Measurements from ENCODE around the gene GFI1B. TPM values are rescaled to one million over a fixed set of nuclear protein-coding genes. Genes with fewer than 3 reads are reported as not detected.

The GFI1B gene
- polyA plus RNA-seq, 1 donor from 2014 or later = not detected

DNA sequence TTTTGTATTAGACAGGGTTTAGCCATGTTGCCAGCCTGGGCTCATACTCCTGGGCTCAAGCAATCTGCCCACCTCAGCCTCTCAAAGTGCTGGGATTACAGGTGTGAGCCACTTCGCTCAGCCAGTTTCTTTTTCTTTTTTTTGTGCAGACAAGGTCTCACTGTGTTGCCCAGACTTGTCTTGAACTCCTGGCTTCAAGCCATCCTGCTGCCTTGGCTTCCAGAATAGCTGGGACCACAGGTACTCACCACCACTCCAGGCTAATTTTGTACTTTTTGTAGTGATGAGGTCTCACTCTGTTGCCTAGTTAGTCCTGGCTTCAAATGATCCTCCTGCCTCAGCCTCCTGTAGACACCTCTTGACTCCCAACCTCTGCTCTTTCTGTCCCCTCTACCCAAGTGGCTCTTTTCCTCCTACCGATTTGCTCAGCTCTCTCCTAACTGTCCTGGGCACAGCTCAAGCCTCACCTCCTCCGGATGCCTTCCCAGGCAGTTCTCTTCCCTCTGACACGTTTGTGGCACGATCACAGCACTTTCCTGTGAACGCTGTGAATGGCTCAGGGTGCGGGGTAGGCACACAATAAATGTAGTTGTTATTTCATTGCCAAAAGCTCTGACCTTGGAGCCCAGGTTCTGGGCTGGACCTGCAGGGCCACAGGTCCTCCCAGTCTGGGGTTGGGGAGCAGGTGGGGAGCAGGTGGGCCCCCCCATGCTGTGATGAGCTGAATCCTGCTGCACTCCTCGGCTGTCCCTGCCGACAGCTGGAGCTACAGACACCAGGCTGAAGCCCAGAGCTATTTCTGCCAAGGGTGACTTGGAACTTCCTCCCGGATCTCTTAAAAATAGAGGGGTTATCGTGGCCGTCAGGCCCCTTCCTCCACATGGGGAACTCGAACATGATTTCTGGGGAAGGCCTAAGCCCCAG lies 23.9 kb downstream of the GFI1B start:
- Histone ChIP-seq H4K20me1 (ENCODE audit: insufficient read depth) (no peaks in the 10 kb centered on the region), H3K4me2 (ENCODE audit: low read length) (no peak overlapping the region), H3K9ac (ENCODE audit: low read length) (no peak overlapping the region), H3K27ac (ENCODE audit: low read length) (no peak overlapping the region), H3F3A (ENCODE audit: insufficient read depth, low read length, poor library complexity, severe bottlenecking) (no peaks in the 10 kb centered on the region), H3K36me3 (ENCODE audit: insufficient read depth, low read length) (no peaks in the 10 kb centered on the region), H3K4me3 (ENCODE audit: low read length) (no peak overlapping the region), H3K9me2 (ENCODE audit: insufficient read depth, low read length) (no peaks in the 10 kb centered on the region), H3K9me3 (ENCODE audit: low read length) (no peaks in the 10 kb centered on the region), H3K27me3 (ENCODE audit: insufficient read depth, low read depth, low read length) (no peaks in the 10 kb centered on the region), H3K79me2 (replicated peaks; ENCODE audit: insufficient read depth, low read length) (no peaks in the 10 kb centered on the region), H2AFZ (ENCODE audit: low read depth, low read length) (no peak overlapping the region)
- TF ChIP-seq MXI1 (conservative IDR thresholded peaks at IDR 0.05; ENCODE audit: poor library complexity, severe bottlenecking) = no peak
- TF ChIP-seq, protein P1, sequence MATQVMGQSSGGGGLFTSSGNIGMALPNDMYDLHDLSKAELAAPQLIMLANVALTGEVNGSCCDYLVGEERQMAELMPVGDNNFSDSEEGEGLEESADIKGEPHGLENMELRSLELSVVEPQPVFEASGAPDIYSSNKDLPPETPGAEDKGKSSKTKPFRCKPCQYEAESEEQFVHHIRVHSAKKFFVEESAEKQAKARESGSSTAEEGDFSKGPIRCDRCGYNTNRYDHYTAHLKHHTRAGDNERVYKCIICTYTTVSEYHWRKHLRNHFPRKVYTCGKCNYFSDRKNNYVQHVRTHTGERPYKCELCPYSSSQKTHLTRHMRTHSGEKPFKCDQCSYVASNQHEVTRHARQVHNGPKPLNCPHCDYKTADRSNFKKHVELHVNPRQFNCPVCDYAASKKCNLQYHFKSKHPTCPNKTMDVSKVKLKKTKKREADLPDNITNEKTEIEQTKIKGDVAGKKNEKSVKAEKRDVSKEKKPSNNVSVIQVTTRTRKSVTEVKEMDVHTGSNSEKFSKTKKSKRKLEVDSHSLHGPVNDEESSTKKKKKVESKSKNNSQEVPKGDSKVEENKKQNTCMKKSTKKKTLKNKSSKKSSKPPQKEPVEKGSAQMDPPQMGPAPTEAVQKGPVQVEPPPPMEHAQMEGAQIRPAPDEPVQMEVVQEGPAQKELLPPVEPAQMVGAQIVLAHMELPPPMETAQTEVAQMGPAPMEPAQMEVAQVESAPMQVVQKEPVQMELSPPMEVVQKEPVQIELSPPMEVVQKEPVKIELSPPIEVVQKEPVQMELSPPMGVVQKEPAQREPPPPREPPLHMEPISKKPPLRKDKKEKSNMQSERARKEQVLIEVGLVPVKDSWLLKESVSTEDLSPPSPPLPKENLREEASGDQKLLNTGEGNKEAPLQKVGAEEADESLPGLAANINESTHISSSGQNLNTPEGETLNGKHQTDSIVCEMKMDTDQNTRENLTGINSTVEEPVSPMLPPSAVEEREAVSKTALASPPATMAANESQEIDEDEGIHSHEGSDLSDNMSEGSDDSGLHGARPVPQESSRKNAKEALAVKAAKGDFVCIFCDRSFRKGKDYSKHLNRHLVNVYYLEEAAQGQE (IDR thresholded peaks at IDR 0.05; ENCODE audit: borderline replicate concordance) = no peak
- no peak for TF ChIP-seq EP300 (conservative IDR thresholded peaks at IDR 0.05; ENCODE audit: poor library complexity, severe bottlenecking)
- TF ChIP-seq, protein P2, sequence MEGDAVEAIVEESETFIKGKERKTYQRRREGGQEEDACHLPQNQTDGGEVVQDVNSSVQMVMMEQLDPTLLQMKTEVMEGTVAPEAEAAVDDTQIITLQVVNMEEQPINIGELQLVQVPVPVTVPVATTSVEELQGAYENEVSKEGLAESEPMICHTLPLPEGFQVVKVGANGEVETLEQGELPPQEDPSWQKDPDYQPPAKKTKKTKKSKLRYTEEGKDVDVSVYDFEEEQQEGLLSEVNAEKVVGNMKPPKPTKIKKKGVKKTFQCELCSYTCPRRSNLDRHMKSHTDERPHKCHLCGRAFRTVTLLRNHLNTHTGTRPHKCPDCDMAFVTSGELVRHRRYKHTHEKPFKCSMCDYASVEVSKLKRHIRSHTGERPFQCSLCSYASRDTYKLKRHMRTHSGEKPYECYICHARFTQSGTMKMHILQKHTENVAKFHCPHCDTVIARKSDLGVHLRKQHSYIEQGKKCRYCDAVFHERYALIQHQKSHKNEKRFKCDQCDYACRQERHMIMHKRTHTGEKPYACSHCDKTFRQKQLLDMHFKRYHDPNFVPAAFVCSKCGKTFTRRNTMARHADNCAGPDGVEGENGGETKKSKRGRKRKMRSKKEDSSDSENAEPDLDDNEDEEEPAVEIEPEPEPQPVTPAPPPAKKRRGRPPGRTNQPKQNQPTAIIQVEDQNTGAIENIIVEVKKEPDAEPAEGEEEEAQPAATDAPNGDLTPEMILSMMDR (IDR thresholded peaks at IDR 0.05; ENCODE audit: poor library complexity, severe bottlenecking) = no peak
- no peak for TF ChIP-seq SMC3 (conservative IDR thresholded peaks at IDR 0.05; ENCODE audit: poor library complexity)
- TF ChIP-seq TAF1 (IDR thresholded peaks at IDR 0.05; ENCODE audit: low read depth) = no peak
- no peak for TF ChIP-seq POLR2AphosphoS5 (IDR thresholded peaks at IDR 0.05)
- no peak for TF ChIP-seq RAD21 (conservative IDR thresholded peaks at IDR 0.05)
- no peak for TF ChIP-seq EZH2 (IDR thresholded peaks at IDR 0.05; ENCODE audit: borderline replicate concordance, insufficient read depth, low read length, poor library complexity, severe bottlenecking)

DNA sequence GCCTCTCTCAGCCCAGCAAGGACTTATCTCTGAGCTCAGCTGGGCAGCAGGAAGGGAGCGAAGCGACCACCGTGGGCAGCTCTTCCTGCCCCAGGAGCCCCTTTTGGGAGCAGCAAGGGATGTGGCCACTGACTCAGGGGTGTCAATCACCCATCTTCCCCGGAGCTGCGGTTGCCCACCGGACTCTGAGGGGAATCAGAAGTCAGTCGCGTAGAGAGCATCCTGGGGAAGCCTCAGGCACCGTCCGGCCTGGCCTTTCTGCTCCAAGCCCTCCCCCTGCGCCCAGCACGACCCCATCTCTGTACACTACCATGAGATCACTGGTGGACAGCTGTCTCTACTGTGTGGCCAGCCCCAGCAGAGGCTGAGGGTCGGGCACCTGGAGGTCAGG lies 24.6 kb downstream of the GFI1B start:
- Histone ChIP-seq H3F3A (ENCODE audit: insufficient read depth, low read length, poor library complexity, severe bottlenecking) (no peaks in the 10 kb centered on the region), H3K9me2 (ENCODE audit: insufficient read depth, low read length) (no peaks in the 10 kb centered on the region), H4K20me1 (ENCODE audit: insufficient read depth) (no peaks in the 10 kb centered on the region), H2AFZ (ENCODE audit: low read depth, low read length) (no peak overlapping the region), H3K4me2 (ENCODE audit: low read length) (no peak overlapping the region), H3K79me2 (replicated peaks; ENCODE audit: insufficient read depth, low read length) (no peaks in the 10 kb centered on the region), H3K9me3 (ENCODE audit: low read length) (no peaks in the 10 kb centered on the region), H3K4me3 (ENCODE audit: low read length) (no peak overlapping the region), H3K27ac (ENCODE audit: low read length) (no peak overlapping the region), H3K27me3 (ENCODE audit: insufficient read depth, low read depth, low read length) (no peaks in the 10 kb centered on the region), H3K36me3 (ENCODE audit: insufficient read depth, low read length) (no peaks in the 10 kb centered on the region), H3K9ac (ENCODE audit: low read length) (no peak overlapping the region)
- TF ChIP-seq EZH2 (IDR thresholded peaks at IDR 0.05; ENCODE audit: borderline replicate concordance, insufficient read depth, low read length, poor library complexity, severe bottlenecking) (no peak), RAD21 (conservative IDR thresholded peaks at IDR 0.05) (no peak), POLR2AphosphoS5 (IDR thresholded peaks at IDR 0.05) (no peak), EP300 (conservative IDR thresholded peaks at IDR 0.05; ENCODE audit: poor library complexity, severe bottlenecking) (no peak), TAF1 (IDR thresholded peaks at IDR 0.05; ENCODE audit: low read depth) (no peak), MXI1 (conservative IDR thresholded peaks at IDR 0.05; ENCODE audit: poor library complexity, severe bottlenecking) (no peak)
- TF ChIP-seq, protein P1 (IDR thresholded peaks at IDR 0.05; ENCODE audit: borderline replicate concordance) = no peak
- TF ChIP-seq, protein P2 (IDR thresholded peaks at IDR 0.05; ENCODE audit: poor library complexity, severe bottlenecking) = no peak
